GM12892 (cell line): Measurements from ENCODE around the gene ARHGEF3.
"Not testable (repeated sequence)": the region's sequence is repeated elsewhere in the genome, so short reads cannot be mapped to it uniquely, and the experiment has no call there.

ENCODE experiments used
- DNase-seq: peaks from one replicate; pipeline ENCODE4 v3.0.0; 2011; ENCODE audit not compliant: insufficient read length
- FAIRE-seq: peaks from 2 replicates; lab custom pipeline; 2011; peaks lifted over from hg19 to GRCh38; lab: Jason Lieb, UNC
- POLR2A ChIP-seq: IDR thresholded peaks from 2 replicates; pipeline ENCODE4 v1.6.1; 2011; ENCODE audit warnings: low read depth, low read length, control low read depth
- POLR2AphosphoS5 ChIP-seq: IDR thresholded peaks from 2 replicates; pipeline ENCODE4 v1.6.1; 2011; ENCODE audit warnings: low read depth, low read length, control low read depth
- TAF1 ChIP-seq: IDR thresholded peaks from 2 replicates; pipeline ENCODE4 v1.6.1; 2011; ENCODE audit warnings: low read depth, mild to moderate bottlenecking, control low read depth, low read length, borderline replicate concordance

The ARHGEF3 gene

DNA sequence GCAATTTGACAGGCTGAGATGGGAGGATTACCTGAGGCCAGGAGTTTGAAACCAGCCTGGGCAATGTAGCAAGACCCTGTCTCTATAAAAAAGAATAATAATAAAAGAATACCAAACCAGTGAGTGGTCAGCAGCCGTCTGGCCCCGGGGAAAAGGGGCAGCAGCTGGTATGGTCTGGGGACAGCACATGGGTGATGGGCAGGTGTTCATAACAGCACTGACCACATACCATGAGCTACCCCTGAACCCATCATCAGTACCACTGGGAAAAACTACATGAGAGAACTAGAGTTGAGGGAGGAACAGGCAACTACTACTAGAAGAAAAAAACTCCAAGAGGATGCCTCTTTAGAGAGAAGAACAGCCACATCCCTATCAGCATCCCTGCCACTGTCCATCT lies 40.7 kb downstream of the ARHGEF3 start:
- FAIRE-seq (no peak), DNase-seq (no peak)
- no peak for TF ChIP-seq TAF1
- no peak for TF ChIP-seq POLR2A
- no peak for TF ChIP-seq POLR2AphosphoS5

DNA sequence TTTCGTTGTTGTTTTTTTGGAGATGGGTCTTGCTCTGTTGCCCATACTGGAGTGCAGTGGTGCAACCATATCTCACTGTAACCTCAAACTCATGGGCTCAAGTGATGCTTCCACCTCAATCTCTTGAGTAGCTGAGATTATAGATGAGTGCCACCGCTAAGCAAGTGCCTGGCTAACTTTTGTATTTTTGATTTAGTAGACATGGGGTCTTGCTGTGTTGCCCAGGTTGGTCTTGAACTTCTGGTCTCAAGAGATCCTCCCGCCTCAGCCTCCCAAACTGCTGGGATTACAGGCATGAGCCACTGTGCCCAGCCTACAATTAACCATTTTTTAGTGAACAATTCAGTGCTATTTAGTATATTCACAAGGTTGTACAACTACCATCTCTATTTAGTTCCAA lies 42.2 kb downstream of the ARHGEF3 start:
- TF ChIP-seq POLR2AphosphoS5 = no peak
- FAIRE-seq = no peak
- no peak for DNase-seq

DNA sequence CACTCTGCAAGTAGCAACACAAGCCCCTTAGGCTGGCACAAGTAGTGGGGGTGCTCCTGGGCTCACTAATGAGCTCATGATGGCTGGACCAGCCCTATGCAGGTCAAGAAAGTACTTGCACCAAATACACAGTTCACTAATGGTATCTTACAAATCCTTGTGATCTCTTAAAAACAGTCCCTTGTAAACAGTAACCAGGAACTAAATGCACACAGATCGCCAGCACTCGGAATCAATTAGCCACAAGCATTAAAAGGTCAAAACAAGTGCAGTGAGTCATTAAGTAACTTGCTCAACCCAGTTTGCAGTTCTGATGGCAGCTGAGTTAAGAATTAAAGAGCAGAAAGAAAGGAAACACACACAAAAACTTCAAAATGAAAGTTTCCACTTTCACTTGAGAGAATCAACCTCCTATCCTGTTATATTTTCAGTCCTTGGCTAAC lies 43.2 kb downstream of the ARHGEF3 start:
- peak; percentile 28; the same call in 1 of the 2 replicates for TF ChIP-seq POLR2AphosphoS5
- TF ChIP-seq POLR2A = no peak
- no peak for TF ChIP-seq TAF1
- no peak for DNase-seq
- FAIRE-seq = peak; percentile 72

DNA sequence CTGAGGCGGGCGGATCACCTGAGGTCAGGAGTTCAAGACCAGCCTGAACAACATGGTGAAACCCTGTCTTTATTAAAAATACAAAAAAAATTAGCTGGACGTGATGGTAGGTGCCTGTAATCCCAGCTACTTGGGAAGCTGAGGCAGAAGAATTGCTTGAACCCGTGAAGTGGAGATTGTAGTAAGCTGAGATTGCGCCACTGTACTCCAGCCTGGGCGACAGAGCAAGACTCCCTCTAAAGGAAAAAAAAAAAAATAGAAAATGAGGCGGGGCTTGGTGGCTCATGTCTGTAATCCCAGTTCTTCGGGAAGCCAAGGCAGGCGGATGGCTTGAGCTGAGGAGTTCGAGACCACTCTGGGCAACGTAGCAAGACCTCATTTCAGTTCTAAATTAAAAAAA lies 43.7 kb downstream of the ARHGEF3 start:
- not testable (repeated sequence) for FAIRE-seq

DNA sequence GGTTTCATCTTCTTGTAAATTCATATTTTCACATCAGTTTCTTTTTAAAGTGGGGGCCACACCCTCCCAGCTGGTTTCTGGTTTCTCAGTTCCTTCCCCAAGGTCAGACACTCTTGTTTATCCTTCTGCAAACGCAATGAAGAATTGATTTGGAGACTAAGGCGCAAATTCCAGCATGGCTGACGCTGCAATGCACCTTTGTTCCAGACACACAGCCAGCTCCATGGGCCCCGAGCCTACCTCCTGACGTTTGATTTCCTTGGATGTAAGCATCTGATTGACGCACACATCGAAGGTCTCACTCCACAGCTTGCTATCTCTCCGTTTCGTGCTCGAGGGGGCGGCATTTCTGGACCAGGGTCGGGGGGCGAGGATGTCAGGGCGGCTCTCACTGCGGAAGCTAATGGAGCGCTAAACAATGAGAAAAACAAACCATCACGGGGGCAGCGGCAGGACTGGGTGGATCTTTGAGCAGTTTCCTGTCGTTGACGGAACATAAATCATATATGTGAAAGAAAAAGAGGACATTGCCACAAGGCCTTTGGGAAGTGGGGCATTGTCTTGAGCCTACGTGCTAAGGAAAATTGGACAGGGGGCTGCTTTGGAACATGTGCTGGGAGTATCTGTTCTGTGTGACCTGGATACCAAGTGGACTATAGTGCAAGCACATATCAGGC lies 46.9 kb downstream of the ARHGEF3 start:
- TF ChIP-seq POLR2AphosphoS5 = no peak
- TF ChIP-seq TAF1 = no peak
- no peak for TF ChIP-seq POLR2A
- peak; percentile 92 for FAIRE-seq
- DNase-seq = no peak

More for the DNA sequence above, 43.7 kb downstream of the ARHGEF3 start:
- DNase-seq = not testable (repeated sequence)

DNA sequence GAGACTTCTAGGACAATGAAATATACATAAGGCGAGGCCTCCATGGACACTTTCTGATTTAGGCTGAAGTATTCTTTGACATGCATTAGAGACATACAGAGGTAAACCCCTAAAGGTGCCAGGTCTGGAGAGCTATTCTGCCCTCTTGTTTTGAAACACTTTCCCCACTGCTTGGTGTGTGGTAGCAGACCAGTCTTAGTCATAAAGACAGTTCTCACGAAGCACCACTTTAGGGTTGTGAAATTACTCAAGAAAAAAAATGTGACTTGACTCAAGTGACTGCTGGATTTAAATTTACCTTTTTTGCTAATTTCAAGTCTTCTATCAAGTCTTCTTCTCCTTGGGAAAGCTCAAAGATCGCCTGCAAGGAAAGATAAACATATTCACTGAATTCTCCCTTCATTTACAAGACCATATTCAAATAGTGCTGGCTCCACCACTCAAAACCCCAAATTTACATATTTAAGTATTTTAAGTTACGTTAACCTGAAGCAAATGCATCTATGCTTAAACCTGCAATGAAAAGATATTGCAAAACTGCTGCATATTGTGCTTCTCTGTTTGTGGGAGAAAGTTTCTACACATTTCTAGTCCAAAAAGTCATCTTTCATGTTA lies 48.4 kb downstream of the ARHGEF3 start:
- FAIRE-seq (peak; percentile 80), DNase-seq (no peak)
- no peak for TF ChIP-seq POLR2AphosphoS5
- no peak for TF ChIP-seq TAF1
- TF ChIP-seq POLR2A = no peak

DNA sequence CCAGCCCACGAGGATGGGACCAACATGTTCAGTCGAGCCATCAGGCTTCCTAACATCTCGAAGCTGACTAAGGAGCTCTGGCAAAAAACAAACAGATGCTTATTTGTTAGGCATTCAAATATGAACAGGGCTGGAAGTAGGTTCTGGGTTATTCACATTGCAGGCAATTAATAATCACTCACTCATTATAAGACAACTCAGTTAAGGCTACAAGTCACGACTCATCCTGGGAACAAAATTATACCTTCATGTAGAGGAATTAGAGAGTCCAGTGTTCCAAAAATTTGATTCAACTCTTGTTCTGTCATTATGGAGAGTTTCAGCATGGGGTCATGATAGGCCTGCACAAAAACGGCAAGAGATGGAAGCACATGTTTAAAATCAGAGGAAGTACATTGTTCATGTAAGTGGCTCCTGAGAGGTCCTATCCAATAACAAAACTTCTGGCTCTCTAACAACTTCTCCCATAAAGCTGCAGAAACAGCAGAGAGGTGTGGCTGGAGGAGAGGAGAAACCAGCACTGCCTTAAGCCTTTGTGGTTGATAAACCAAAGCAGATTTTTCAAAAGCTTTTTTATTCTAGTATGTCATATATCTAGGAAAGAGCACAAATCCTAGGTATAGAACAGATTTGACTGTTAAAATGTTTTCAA lies 50.6 kb downstream of the ARHGEF3 start:
- TF ChIP-seq TAF1 (no peak), POLR2A (no peak), POLR2AphosphoS5 (no peak)
- DNase-seq = no peak
- FAIRE-seq = no peak

DNA sequence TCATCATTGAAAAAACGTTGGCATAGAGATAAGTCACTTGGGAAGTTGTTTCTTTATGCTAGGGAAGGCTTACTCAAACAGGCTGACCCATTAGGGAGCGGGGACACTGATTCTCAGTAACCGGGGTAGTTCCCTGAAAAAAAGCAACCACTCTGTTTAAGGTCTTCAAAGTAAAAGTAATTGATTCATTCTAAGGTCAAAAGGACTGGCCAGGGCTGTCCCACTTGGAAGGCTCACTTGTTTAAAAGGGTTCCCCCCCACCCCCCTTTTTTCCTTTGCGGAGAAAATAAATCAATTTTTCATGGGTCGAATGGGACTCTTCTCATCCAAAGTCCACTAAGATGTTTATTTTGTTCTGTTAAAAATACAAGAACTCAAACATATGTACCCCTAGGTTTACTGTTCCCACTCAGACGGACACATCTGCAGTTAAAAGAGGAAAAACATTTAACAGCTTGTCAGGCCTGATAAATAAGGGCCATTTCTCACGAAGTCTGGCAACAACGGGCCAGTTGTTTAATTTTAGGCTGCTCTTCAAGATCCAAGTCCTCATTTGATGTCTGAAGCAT lies 53.0 kb downstream of the ARHGEF3 start:
- FAIRE-seq = no peak
- TF ChIP-seq POLR2A (no peak), TAF1 (no peak), POLR2AphosphoS5 (no peak)
- DNase-seq = no peak

DNA sequence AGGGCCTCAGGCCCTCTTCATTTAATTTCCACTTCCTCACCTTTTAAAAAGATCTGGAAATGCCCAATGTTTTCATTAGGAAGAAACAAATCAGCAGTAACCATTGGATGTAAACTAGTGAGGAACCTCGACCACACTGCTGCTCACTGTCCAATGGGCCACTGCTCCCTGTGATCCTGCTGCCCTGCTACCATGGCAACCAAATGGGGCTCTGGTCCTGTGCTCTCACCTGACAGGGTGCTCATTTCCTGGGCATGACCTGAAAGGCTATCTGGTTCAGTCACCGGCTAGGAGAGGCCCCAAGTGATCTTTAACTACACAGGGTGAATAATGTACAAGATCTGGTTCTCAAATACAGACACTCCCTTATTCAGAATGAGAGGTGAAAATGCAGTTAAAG lies 54.6 kb downstream of the ARHGEF3 start:
- DNase-seq (no peak), FAIRE-seq (no peak)
- no peak for TF ChIP-seq TAF1

DNA sequence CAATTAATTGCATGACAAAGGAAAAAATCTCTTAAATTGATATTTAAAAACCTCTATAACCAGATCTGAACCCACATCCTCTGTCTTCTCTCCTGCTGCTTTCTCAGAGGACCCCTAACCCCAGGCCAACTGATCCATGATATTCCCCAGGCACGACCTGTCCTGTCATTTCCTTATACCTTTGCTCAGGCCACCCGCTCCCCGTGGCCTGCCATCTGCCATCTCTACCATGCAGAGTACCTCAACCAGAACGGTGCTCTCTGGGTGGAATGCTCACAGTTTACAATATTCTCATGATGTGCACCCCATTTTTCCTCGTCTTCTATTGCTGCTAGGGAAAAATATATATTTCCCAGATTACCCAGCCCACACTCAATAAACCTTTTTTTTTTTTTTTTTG lies 57.7 kb downstream of the ARHGEF3 start:
- DNase-seq = no peak
- TF ChIP-seq POLR2A (no peak), POLR2AphosphoS5 (no peak), TAF1 (no peak)
- FAIRE-seq = no peak

DNA sequence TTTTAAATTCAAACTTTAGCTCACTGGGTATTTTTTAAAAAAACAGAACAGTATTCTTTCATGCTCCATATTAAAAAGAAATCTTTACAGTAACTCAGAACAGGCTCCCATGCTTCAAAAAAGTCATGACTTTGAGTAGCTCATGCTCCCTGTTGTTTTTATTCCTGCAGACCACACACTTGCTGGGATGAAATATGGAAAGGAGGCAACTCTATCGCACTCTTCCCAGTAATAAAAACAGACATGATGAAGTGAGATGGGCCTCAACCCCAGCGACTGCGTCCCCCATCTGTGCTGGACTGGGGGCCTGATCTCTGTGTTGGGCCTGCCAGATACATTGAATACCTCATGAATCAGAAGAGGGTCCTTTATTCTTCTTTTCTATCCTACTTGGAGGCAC lies 58.9 kb downstream of the ARHGEF3 start:
- TF ChIP-seq POLR2AphosphoS5 (no peak), TAF1 (no peak)
- DNase-seq = no peak
- FAIRE-seq = no peak

DNA sequence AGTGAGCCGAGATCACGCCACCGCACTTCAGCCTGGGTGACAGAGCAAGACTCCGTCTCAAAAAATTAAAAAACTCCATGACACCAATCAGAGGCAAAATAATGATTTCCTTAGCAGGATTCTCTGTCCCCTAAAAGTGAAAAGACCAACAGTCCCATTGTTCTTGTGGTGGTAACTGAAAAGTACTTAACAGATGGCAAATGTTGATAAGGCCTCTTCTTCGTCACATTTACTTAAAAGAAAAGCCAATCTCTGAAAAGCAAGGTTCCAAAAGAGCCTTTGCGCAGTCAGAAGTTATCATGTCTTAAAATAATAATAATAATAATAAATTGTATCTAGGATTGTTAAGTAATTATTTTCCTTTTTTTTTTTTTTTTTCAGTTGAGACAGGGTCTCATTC lies 62.7 kb downstream of the ARHGEF3 start:
- no peak for TF ChIP-seq POLR2A
- no peak for TF ChIP-seq TAF1
- no peak for TF ChIP-seq POLR2AphosphoS5
- no peak for DNase-seq
- FAIRE-seq = no peak

DNA sequence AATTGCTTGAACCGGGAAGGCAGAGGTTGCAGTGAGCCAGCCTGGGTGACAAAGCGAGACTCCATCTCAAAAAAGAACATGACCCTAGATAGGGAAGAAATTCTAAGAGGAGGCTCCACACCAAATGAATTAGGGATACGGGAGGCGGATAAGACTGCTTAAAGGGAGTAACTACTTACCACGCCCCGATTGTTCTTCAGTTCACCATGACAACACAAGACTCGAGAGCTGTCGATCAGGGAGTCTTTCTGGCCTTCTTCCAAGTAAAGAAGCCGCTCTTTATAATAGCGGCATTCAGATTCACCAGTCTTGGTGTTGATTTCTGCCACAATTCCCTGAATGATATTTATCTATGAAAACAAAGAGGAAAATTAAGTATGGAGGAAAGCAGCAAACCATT lies 64.7 kb downstream of the ARHGEF3 start:
- TF ChIP-seq TAF1 (no peak), POLR2AphosphoS5 (no peak), POLR2A (no peak)
- DNase-seq (no peak), FAIRE-seq (no peak)
